A549 (cell line): ENCODE results near the gene FAF1. TPM values are rescaled to one million over a fixed set of nuclear protein-coding genes. Genes with fewer than 3 reads are reported as not detected.

Source experiments
- ATAC-seq, 2 experiments: fragments of 200-7000 bp in 1 of 2; fragments of >200 bp in 1 of 2; cut with Nextera tagmentation in 1 of 2; cut with Tn5 transposase in 1 of 2; 3 replicates each; pipeline versions ENCODE4 v1.8.0 to v1.9.1; 2018 to 2020; ENCODE audit warnings: mild to moderate bottlenecking in 1 of 2, moderate library complexity in 1 of 2
- CTCF ChIA-PET: fragments of 300-600 bp; sonication (Branson Sonifier 250); formaldehyde crosslinking; extraction: SDS; loops from one replicate; lab custom pipeline; 2021; ENCODE audit warnings: antibody characterized with exemption, inconsistent platforms; lab: Yijun Ruan, JAX
- POLR2A ChIA-PET: fragments of 350-600 bp; formaldehyde crosslinking; extraction: SDS; loops from one replicate; lab custom pipeline; 2021; ENCODE audit warnings: antibody characterized with exemption, inconsistent platforms; lab: Yijun Ruan, JAX
- DNase-seq, 2 experiments: peaks; one replicate each; pipeline versions ENCODE4 v3.0.0 to v3.0.0-alpha.2; 2011 to 2016; ENCODE audit warnings: low read depth in 1 of 2, low spot score in 1 of 2
- FAIRE-seq: peaks from 2 replicates; lab custom pipeline; 2011; peaks lifted over from hg19 to GRCh38; lab: Jason Lieb, UNC
- H3K27ac ChIP-seq, 2 experiments: fragments of >200 bp; sonication (Bioruptor Twin); formaldehyde crosslinking; 3 replicates each; pipeline ENCODE4 v1.5.1; 2016 to 2017
- H3K4me1 ChIP-seq: fragments of >200 bp; sonication (Bioruptor Twin); formaldehyde crosslinking; 3 replicates; pipeline ENCODE4 v1.6.1; 2016
- H3K4me2 ChIP-seq: fragments of >200 bp; sonication (Bioruptor Twin); formaldehyde crosslinking; 3 replicates; pipeline ENCODE4 v1.6.1; 2016
- H3K4me3 ChIP-seq: fragments of >200 bp; sonication (Bioruptor Twin); formaldehyde crosslinking; 3 replicates; pipeline ENCODE4 v1.5.1; 2016
- H3K9me3 ChIP-seq: fragments of >200 bp; sonication (Bioruptor Twin); formaldehyde crosslinking; 3 replicates; pipeline ENCODE4 v1.6.1; 2016
- CHD4 ChIP-seq: fragments of 200-600 bp; sonication (generic); IDR thresholded peaks from 2 replicates; pipeline ENCODE4 v1.6.1; 2016; ENCODE audit warnings: antibody characterized with exemption, mild to moderate bottlenecking, borderline replicate concordance
- CTCF ChIP-seq: fragments of >200 bp; sonication (Bioruptor Twin); formaldehyde crosslinking; IDR thresholded peaks from 3 replicates; pipeline ENCODE4 v1.5.1; 2016
- EHF ChIP-seq: fragments of 250-450 bp; sonication (Bioruptor Pico); IDR thresholded peaks from 2 replicates; pipeline ENCODE4 v1.5.0; 2020; ENCODE audit warnings: mild to moderate bottlenecking
- EHMT2 ChIP-seq: fragments of 200-600 bp; sonication (generic); IDR thresholded peaks from 2 replicates; pipeline ENCODE4 v1.6.1; 2016; ENCODE audit warnings: antibody characterized with exemption, low read depth, mild to moderate bottlenecking, moderate library complexity
- FOSL2 ChIP-seq, 2 experiments: fragments of 450-650 bp in 1 of 2; fragments of >200 bp in 1 of 2; sonication (Bioruptor Twin) in 1 of 2; formaldehyde crosslinking; IDR thresholded peaks; 2 replicates each; pipeline versions ENCODE4 v1.5.0 to v1.6.1; 2016 to 2020; ENCODE audit warnings: mild to moderate bottlenecking in 1 of 2, moderate library complexity in 1 of 2
- FOXS1 ChIP-seq: fragments of 250-450 bp; sonication (Bioruptor Pico); IDR thresholded peaks from 2 replicates; pipeline ENCODE4 v1.5.0; 2020; ENCODE audit warnings: mild to moderate bottlenecking, moderate library complexity
- HDAC2 ChIP-seq: fragments of 200-600 bp; sonication (generic); IDR thresholded peaks from 2 replicates; pipeline ENCODE4 v1.6.1; 2016
- HES2 ChIP-seq: fragments of >200 bp; sonication (Bioruptor Twin); formaldehyde crosslinking; IDR thresholded peaks from 2 replicates; pipeline ENCODE4 v1.6.1; 2016
- HEYL ChIP-seq: fragments of 250-450 bp; sonication (Bioruptor Pico); IDR thresholded peaks from 2 replicates; pipeline ENCODE4 v1.8.0; 2021; ENCODE audit warnings: mild to moderate bottlenecking, moderate library complexity
- HOXB13 ChIP-seq: fragments of 250-450 bp; sonication (Bioruptor Pico); IDR thresholded peaks from 2 replicates; pipeline ENCODE4 v1.5.0; 2020; ENCODE audit warnings: low read depth, mild to moderate bottlenecking, moderate library complexity
- KDM1A ChIP-seq: fragments of 200-600 bp; sonication (generic); IDR thresholded peaks from 2 replicates; pipeline ENCODE4 v1.6.1; 2016; ENCODE audit warnings: low read depth, mild to moderate bottlenecking
- KDM5A ChIP-seq: fragments of 200-600 bp; sonication (generic); IDR thresholded peaks from 2 replicates; pipeline ENCODE4 v1.6.1; 2016; ENCODE audit warnings: antibody characterized with exemption, mild to moderate bottlenecking
- MAFK ChIP-seq: fragments of 450-650 bp; IDR thresholded peaks from 2 replicates; pipeline ENCODE4 v1.6.1; 2014; ENCODE audit not compliant: partially characterized antibody
- MYC ChIP-seq: IDR thresholded peaks from 2 replicates; pipeline ENCODE4 v1.6.1; 2012; ENCODE audit warnings: mild to moderate bottlenecking, inconsistent platforms, low read length, improper control_type of control experiment, borderline replicate concordance
- NR3C1 ChIP-seq: fragments of >200 bp; sonication (Bioruptor Twin); formaldehyde crosslinking; IDR thresholded peaks from 3 replicates; pipeline ENCODE4 v1.6.1; 2017
- RAD21 ChIP-seq, 2 experiments: fragments of >200 bp in 1 of 2; sonication (Bioruptor Twin) in 1 of 2; formaldehyde crosslinking in 1 of 2; IDR thresholded peaks in 1 of 2; conservative IDR thresholded peaks in 1 of 2; 2 replicates in 1 of 2; 3 replicates in 1 of 2; pipeline ENCODE4 v1.6.1; 2012 to 2018; ENCODE audit warnings: inconsistent platforms in 1 of 2
- RARB ChIP-seq: fragments of 250-450 bp; sonication (Bioruptor Pico); IDR thresholded peaks from 2 replicates; pipeline ENCODE4 v1.8.0; 2021; ENCODE audit warnings: mild to moderate bottlenecking, moderate library complexity
- RCOR1 ChIP-seq: fragments of 150-350 bp; IDR thresholded peaks from 2 replicates; pipeline ENCODE4 v1.6.1; 2014; ENCODE audit warnings: antibody characterized with exemption, low read length, low read depth
- TFCP2L1 ChIP-seq: fragments of 250-450 bp; sonication (Bioruptor Pico); IDR thresholded peaks from 2 replicates; pipeline ENCODE4 v1.5.0; 2021; ENCODE audit warnings: mild to moderate bottlenecking
- ZFP36 ChIP-seq: fragments of 450-650 bp; IDR thresholded peaks from 2 replicates; pipeline ENCODE4 v1.6.1; 2014; ENCODE audit warnings: borderline replicate concordance; ENCODE audit not compliant: partially characterized antibody
- WGBS: methylation state at CpG from one replicate; pipeline ENCODE4 v1.1.6; 2017; ENCODE audit errors: missing lambda C conversion rate; 5-methylcytosine and 5-hydroxymethylcytosine counted together
- polyA plus RNA-seq, 4 experiments: library from polyadenylated mRNA; depleted of rRNA in 3 of 4; stranded (reverse); fragments of >200 nt; fragmentation: RNase III in 1 of 4; extraction: RNeasy Plus Mini Kit Qiagen cat#74134 plus additional on column Dnase treatment in 1 of 4; gene quantifications; 2 replicates in 3 of 4; 3 replicates in 1 of 4; pipeline ENCODE4 v1.2.3, GENCODE V29; 2011 to 2017
- TF ChIP-seq, protein P1 (sequence below): fragments of 150-350 bp; IDR thresholded peaks from 2 replicates; pipeline ENCODE4 v1.6.1; 2014; ENCODE audit warnings: low read depth, mild to moderate bottlenecking, low read length

FAF1 gene
- polyA plus RNA-seq, 2 of the 4 experiments (the other 2 are of a cell fraction) = 31.7 to 46.2 TPM

GRCh38 chr1:50487725-50488124 lies 472.3 kb downstream of the FAF1 start:
- DNase-seq (no peak), FAIRE-seq (no peak), ATAC-seq (no peak)
- Histone ChIP-seq H3K4me3 (no peak overlapping the region), H3K27ac (no peak overlapping the region), H3K9me3 (no peaks in the 10 kb centered on the region), H3K4me2 (no peak overlapping the region), H3K4me1 (no peaks in the 10 kb centered on the region)
- ChIA-PET POLR2A (no interaction called here), CTCF (no interaction called here)
- WGBS = 82% methylated on average over 1 of the region's 1 CpG
- TF ChIP-seq HDAC2 (no peak), RARB (CRISPR knock-in tag) (no peak), KDM5A (no peak), CHD4 (no peak), FOXS1 (CRISPR knock-in tag) (no peak), TFCP2L1 (no peak), EHMT2 (no peak), HEYL (no peak), RAD21 (conservative IDR thresholded peaks at IDR 0.05 in 1 of 2, IDR thresholded peaks at IDR 0.05 in 1 of 2) (no peak)

GRCh38 chr1:50481142-50481736 lies 478.8 kb downstream of the FAF1 start:
- CTCF ChIA-PET = no interaction called here
- no peaks in the 10 kb centered on the region for H3K4me1 ChIP-seq
- no peak for DNase-seq
- POLR2A ChIA-PET = no interaction called here
- H3K4me3 ChIP-seq = no peak overlapping the region
- no peaks in the 10 kb centered on the region for H3K9me3 ChIP-seq
- no peak overlapping the region for H3K4me2 ChIP-seq
- no peak overlapping the region for H3K27ac ChIP-seq
- TF ChIP-seq KDM1A = no peak
- no peak for TF ChIP-seq MAFK
- TF ChIP-seq, protein P1, sequence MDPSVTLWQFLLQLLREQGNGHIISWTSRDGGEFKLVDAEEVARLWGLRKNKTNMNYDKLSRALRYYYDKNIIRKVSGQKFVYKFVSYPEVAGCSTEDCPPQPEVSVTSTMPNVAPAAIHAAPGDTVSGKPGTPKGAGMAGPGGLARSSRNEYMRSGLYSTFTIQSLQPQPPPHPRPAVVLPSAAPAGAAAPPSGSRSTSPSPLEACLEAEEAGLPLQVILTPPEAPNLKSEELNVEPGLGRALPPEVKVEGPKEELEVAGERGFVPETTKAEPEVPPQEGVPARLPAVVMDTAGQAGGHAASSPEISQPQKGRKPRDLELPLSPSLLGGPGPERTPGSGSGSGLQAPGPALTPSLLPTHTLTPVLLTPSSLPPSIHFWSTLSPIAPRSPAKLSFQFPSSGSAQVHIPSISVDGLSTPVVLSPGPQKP = no peak
- TF ChIP-seq HES2 = no peak
- FAIRE-seq = no peak
- 77% methylated on average over 2 of the region's 2 CpGs for WGBS
- no peak for ATAC-seq

DNA sequence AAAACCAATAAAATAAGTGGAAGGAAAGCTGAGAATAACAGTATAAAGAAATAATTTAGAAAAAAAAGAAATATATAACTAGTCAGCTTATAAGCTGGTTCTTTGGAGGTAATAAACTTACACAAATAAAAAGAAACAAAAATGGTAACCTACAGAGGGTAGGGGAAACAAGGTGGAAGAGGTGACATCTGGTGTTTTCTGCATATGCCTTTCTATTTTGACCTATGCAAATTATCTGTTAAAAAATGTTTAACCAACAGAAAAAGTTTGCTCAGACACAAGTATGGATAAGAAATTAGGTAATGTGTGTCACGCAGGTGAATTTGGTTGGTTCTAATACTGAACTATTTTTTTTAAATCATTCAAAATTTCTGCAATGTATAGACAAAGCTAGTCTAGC lies 483.3 kb downstream of the FAF1 start:
- 88% methylated on average over 1 of the region's 1 CpG for WGBS
- no peak for TF ChIP-seq RCOR1
- no peak for TF ChIP-seq FOSL2 (IDR thresholded peaks at IDR 0.05)
- TF ChIP-seq FOSL2 (CRISPR knock-in tag; IDR thresholded peaks at IDR 0.05) = no peak
- no peak for TF ChIP-seq NR3C1
- no peak for TF ChIP-seq MYC
- no peak for TF ChIP-seq ZFP36
- TF ChIP-seq HDAC2 = no peak
- no peak for TF ChIP-seq EHF (CRISPR knock-in tag)
- no peak for TF ChIP-seq CTCF
- no peak for TF ChIP-seq TFCP2L1
- TF ChIP-seq MAFK = no peak
- no peak for TF ChIP-seq HOXB13 (CRISPR knock-in tag)
- TF ChIP-seq KDM5A = no peak
- no peak for TF ChIP-seq KDM1A
- H3K4me2 ChIP-seq = no peak overlapping the region
- CTCF ChIA-PET = no interaction called here
- ATAC-seq (no peak), FAIRE-seq (no peak), DNase-seq (no peak)
- H3K4me3 ChIP-seq = no peak overlapping the region
- POLR2A ChIA-PET = no interaction called here
- no peaks in the 10 kb centered on the region for H3K9me3 ChIP-seq
- peaks cover 16% of the 10 kb centered on the region for H3K4me1 ChIP-seq
- no peak overlapping the region for H3K27ac ChIP-seq
